ENCODE measurements around the gene TMEM237. TPM values are rescaled to one million over a fixed set of nuclear protein-coding genes. Genes with fewer than 3 reads are reported as not detected.

TMEM237 gene
- total RNA-seq, 1 experiment from 2014 or later, result 30.6 TPM

DNA sequence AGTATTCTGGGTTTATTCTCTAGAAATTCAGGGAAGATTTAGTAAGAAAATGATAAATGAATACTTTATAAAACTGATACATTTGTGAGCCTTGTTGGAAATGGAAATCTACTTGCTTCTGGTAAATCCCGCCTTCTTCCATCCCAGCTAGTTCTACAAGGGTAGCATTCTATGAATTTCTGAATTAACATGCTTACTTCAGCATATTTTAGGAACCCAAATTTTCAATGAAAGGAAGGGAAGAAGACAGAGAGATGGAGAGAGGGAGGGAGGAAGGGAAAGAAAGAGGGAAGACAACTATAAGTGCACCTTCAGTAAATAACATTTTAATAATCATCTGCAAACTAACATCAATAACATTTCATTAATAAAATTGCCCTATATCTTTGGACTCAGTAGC lies 26.6 kb upstream of the TMEM237 start:
- BruUV-seq (replicated peaks), result no TSS peak
- intact Hi-C loops (cut with micrococcal nuclease; ENCODE audit: unreplicated experiment), result no loop called here
- Histone ChIP-seq H3K27ac (ENCODE audit: low read length) (no peak overlapping the region), H3K36me3 (ENCODE audit: control insufficient read depth, insufficient read depth, low read length) (no peaks in the 10 kb centered on the region), H3K27me3 (ENCODE audit: control insufficient read depth, insufficient read depth, low read length) (no peaks in the 10 kb centered on the region), H3K4me3 (ENCODE audit: low read depth in 2 of 2, low read length in 2 of 2) (no peak overlapping the region), H3K4me1 (ENCODE audit: control insufficient read depth, insufficient read depth, low read length) (no peaks in the 10 kb centered on the region), H3K9me3 (ENCODE audit: control insufficient read depth, insufficient read depth, low read depth, low read length) (no peaks in the 10 kb centered on the region)
- ATAC-seq, result no peak
- ChIA-PET POLR2A (no interaction called here), CTCF (no interaction called here)
- TF ChIP-seq, protein P1, sequence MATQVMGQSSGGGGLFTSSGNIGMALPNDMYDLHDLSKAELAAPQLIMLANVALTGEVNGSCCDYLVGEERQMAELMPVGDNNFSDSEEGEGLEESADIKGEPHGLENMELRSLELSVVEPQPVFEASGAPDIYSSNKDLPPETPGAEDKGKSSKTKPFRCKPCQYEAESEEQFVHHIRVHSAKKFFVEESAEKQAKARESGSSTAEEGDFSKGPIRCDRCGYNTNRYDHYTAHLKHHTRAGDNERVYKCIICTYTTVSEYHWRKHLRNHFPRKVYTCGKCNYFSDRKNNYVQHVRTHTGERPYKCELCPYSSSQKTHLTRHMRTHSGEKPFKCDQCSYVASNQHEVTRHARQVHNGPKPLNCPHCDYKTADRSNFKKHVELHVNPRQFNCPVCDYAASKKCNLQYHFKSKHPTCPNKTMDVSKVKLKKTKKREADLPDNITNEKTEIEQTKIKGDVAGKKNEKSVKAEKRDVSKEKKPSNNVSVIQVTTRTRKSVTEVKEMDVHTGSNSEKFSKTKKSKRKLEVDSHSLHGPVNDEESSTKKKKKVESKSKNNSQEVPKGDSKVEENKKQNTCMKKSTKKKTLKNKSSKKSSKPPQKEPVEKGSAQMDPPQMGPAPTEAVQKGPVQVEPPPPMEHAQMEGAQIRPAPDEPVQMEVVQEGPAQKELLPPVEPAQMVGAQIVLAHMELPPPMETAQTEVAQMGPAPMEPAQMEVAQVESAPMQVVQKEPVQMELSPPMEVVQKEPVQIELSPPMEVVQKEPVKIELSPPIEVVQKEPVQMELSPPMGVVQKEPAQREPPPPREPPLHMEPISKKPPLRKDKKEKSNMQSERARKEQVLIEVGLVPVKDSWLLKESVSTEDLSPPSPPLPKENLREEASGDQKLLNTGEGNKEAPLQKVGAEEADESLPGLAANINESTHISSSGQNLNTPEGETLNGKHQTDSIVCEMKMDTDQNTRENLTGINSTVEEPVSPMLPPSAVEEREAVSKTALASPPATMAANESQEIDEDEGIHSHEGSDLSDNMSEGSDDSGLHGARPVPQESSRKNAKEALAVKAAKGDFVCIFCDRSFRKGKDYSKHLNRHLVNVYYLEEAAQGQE (IDR thresholded peaks at IDR 0.05; ENCODE audit: insufficient read depth in 1 of 2, low read depth in 2 of 2, low read length in 1 of 2), result no peak
- TF ChIP-seq CTCF (IDR thresholded peaks at IDR 0.05) (no peak), TCF7L2 (IDR thresholded peaks at IDR 0.05; ENCODE audit: low read depth, low read length) (no peak), POLR2AphosphoS5 (IDR thresholded peaks at IDR 0.05; ENCODE audit: low read depth, low read length) (no peak), SIN3A (IDR thresholded peaks at IDR 0.05; ENCODE audit: borderline replicate concordance, insufficient read depth, low read depth, low read length) (no peak)
- in situ Hi-C loops (cut with HindIII; ENCODE audit: low pct_unique_long_range_greater_than_20kb, low sequenced_read_pairs), result no loop called here
- no peak for DNase-seq (ENCODE audit: low read depth, low spot score)

DNA sequence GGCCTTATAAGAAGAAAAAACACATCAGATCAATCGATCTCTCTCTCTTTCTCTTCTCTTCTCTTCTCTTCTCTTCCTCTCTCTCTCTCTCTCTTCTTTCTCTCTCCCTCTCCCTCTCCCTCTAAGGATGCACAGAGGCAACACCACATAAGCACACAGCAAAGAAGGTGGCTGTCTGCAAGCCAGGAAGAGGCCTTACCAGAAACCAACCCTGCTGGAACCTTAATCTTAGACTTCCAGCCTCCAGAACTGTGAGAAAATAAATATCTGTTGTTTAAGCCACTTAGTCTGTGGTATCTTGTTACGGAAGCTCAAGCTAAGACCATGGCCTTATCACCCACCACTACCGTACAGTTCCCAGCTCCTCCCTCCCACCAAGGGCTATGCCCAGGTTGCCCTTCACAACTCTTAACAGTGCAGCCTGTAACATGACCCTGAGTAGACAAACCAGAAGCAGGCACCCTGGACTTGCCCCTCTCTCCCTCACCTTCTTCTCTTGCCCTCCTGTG lies 25.2 kb upstream of the TMEM237 start:
- CTCF ChIA-PET, result no interaction called here
- ATAC-seq, result no peak
- H3K27me3 ChIP-seq (ENCODE audit: control insufficient read depth, insufficient read depth, low read length), result no peaks in the 10 kb centered on the region
- H3K4me3 ChIP-seq (ENCODE audit: low read depth in 2 of 2, low read length in 2 of 2), result no peak overlapping the region
- DNase-seq (ENCODE audit: low read depth, low spot score), result no peak
- no peaks in the 10 kb centered on the region for H3K4me1 ChIP-seq (ENCODE audit: control insufficient read depth, insufficient read depth, low read length)
- H3K36me3 ChIP-seq (ENCODE audit: control insufficient read depth, insufficient read depth, low read length), result no peaks in the 10 kb centered on the region
- in situ Hi-C loops (cut with HindIII; ENCODE audit: low pct_unique_long_range_greater_than_20kb, low sequenced_read_pairs) (no loop called here), intact Hi-C loops (cut with micrococcal nuclease; ENCODE audit: unreplicated experiment) (no loop called here)
- H3K27ac ChIP-seq (ENCODE audit: low read length), result no peak overlapping the region
- TF ChIP-seq, protein P1 (IDR thresholded peaks at IDR 0.05; ENCODE audit: insufficient read depth in 1 of 2, low read depth in 2 of 2, low read length in 1 of 2), result no peak
- no peak for TF ChIP-seq CTCF (IDR thresholded peaks at IDR 0.05)
- no peak for TF ChIP-seq SIN3A (IDR thresholded peaks at IDR 0.05; ENCODE audit: borderline replicate concordance, insufficient read depth, low read depth, low read length)
- no peak for TF ChIP-seq POLR2AphosphoS5 (IDR thresholded peaks at IDR 0.05; ENCODE audit: low read depth, low read length)
- no peak for TF ChIP-seq TCF7L2 (IDR thresholded peaks at IDR 0.05; ENCODE audit: low read depth, low read length)
- no TSS peak for BruUV-seq (replicated peaks)
- H3K9me3 ChIP-seq (ENCODE audit: control insufficient read depth, insufficient read depth, low read depth, low read length), result no peaks in the 10 kb centered on the region
- POLR2A ChIA-PET, result interaction anchor here (0.6 to 1.0 kb wide), 2 partner anchors 15 to 954 kb away, joined by 4 to 5 read pairs; no protein-coding TSS in a partner anchor

Measured in Panc1 (cell line).